Measurements from ENCODE around the gene ABCF2. TPM values are rescaled to one million over a fixed set of nuclear protein-coding genes. Genes with fewer than 3 reads are reported as not detected.

The ABCF2 gene
- total and polyA plus RNA-seq, 2 donors (not counting 1 experiment from before 2014, with no cell fraction given): 16.1 to 30.2 TPM

- Histone ChIP-seq H3K4me3 (ENCODE audit: control extremely low read depth in 1 of 5, extremely low read depth in 1 of 5, insufficient read depth in 1 of 5, low read depth in 2 of 5, low read length in 4 of 5) (no peak overlapping the region), H3K9ac (ENCODE audit: low read length) (no peak overlapping the region), H3K27ac (ENCODE audit: low read length in 2 of 2) (no peak overlapping the region), H3K9me3 (ENCODE audit: control extremely low read depth in 1 of 3, control insufficient read depth in 2 of 3, insufficient read depth in 1 of 3, low read length in 2 of 3) (no peaks in the 10 kb centered on the region), H4K20me1 (ENCODE audit: control insufficient read depth, insufficient read depth, low read length, poor library complexity, severe bottlenecking) (no peaks in the 10 kb centered on the region), H3K4me1 (ENCODE audit: control insufficient read depth in 2 of 2, insufficient read depth in 2 of 2, low read length in 2 of 2) (no peaks in the 10 kb centered on the region), H3K4me2 (replicated peaks; ENCODE audit: low read depth, low read length, poor library complexity, severe bottlenecking) (no peak overlapping the region), H2AFZ (ENCODE audit: insufficient read depth, low read depth, low read length, poor library complexity, severe bottlenecking) (no peak overlapping the region), H3K79me2 (ENCODE audit: control insufficient read depth, insufficient read depth, low read length) (no peaks in the 10 kb centered on the region), H3K36me3 (replicated peaks in 1 of 2; ENCODE audit: control extremely low read depth in 1 of 2, control insufficient read depth in 1 of 2, extremely low read depth in 1 of 2, insufficient read depth in 2 of 2, low read length in 1 of 2) (no peaks in the 10 kb centered on the region), H3K27me3 (replicated peaks in 1 of 4; ENCODE audit: control extremely low read depth in 1 of 4, control insufficient read depth in 3 of 4, insufficient read depth in 4 of 4, low read length in 3 of 4) (peaks cover 0 to 13% (median 2%) of the 10 kb centered on the region in 4 experiments)
- no peaks in the 10 kb centered on the region for H3K4me1 Mint-ChIP-seq
- ATAC-seq (ENCODE audit: low read depth): no peak
- ChIA-PET CTCF (no interaction called here), POLR2A (no interaction called here)
- H3K27ac Mint-ChIP-seq: no peak overlapping the region
- no CpG with 5 or more reads among the region's 4 CpGs for WGBS (ENCODE audit: insufficient coverage)
- no peak overlapping the region for H3K4me3 Mint-ChIP-seq
- TF ChIP-seq EZH2 (IDR thresholded peaks at IDR 0.05; ENCODE audit: borderline replicate concordance, insufficient read depth, low read depth, low read length, poor library complexity, severe bottlenecking) (no peak), CTCF (IDR thresholded peaks at IDR 0.05) (no peak)
- intact Hi-C loops (cut with micrococcal nuclease): no loop called here
- H3K9me3 Mint-ChIP-seq (ENCODE audit: insufficient read depth): no peaks in the 10 kb centered on the region
- H3K27me3 Mint-ChIP-seq: peaks cover 39% of the 10 kb centered on the region
- no peak for DNase-seq
Measured at GRCh38 chr7:151179946-151180345, 47.1 kb downstream of the ABCF2 start.

GRCh38 chr7:151179287-151179860 is 47.6 kb downstream of the ABCF2 start:
- POLR2A ChIA-PET: no interaction called here
- H3K9ac ChIP-seq (ENCODE audit: low read length): no peak overlapping the region
- no peak overlapping the region for H3K27ac ChIP-seq (ENCODE audit: low read length in 2 of 2)
- WGBS (ENCODE audit: insufficient coverage): 81% methylated on average over 7 of the region's 8 CpGs
- H3K9me3 ChIP-seq (ENCODE audit: control extremely low read depth in 1 of 3, control insufficient read depth in 2 of 3, insufficient read depth in 1 of 3, low read length in 2 of 3): peaks cover 0 to 6% (median 0%) of the 10 kb centered on the region in 3 donors
- ATAC-seq (ENCODE audit: low read depth): no peak
- no peak overlapping the region for H3K4me3 Mint-ChIP-seq
- CTCF ChIA-PET: no interaction called here
- DNase-seq: no peak
- H3K4me1 ChIP-seq (ENCODE audit: control insufficient read depth in 2 of 2, insufficient read depth in 2 of 2, low read length in 2 of 2): no peaks in the 10 kb centered on the region
- peaks cover 37% of the 10 kb centered on the region for H3K27me3 Mint-ChIP-seq
- H3K27ac Mint-ChIP-seq: no peak overlapping the region
- H2AFZ ChIP-seq (ENCODE audit: insufficient read depth, low read depth, low read length, poor library complexity, severe bottlenecking): no peak overlapping the region
- H3K4me1 Mint-ChIP-seq: no peaks in the 10 kb centered on the region
- peaks cover 0 to 14% (median 2%) of the 10 kb centered on the region in 4 experiments for H3K27me3 ChIP-seq (replicated peaks in 1 of 4; ENCODE audit: control extremely low read depth in 1 of 4, control insufficient read depth in 3 of 4, insufficient read depth in 4 of 4, low read length in 3 of 4)
- TF ChIP-seq CTCF (IDR thresholded peaks at IDR 0.05) (no peak), EZH2 (IDR thresholded peaks at IDR 0.05; ENCODE audit: borderline replicate concordance, insufficient read depth, low read depth, low read length, poor library complexity, severe bottlenecking) (no peak)
- H3K4me3 ChIP-seq (ENCODE audit: control extremely low read depth in 1 of 5, extremely low read depth in 1 of 5, insufficient read depth in 1 of 5, low read depth in 2 of 5, low read length in 4 of 5): no peak overlapping the region
- H3K36me3 ChIP-seq (replicated peaks in 1 of 2; ENCODE audit: control extremely low read depth in 1 of 2, control insufficient read depth in 1 of 2, extremely low read depth in 1 of 2, insufficient read depth in 2 of 2, low read length in 1 of 2): no peaks in the 10 kb centered on the region
- H3K79me2 ChIP-seq (ENCODE audit: control insufficient read depth, insufficient read depth, low read length): no peaks in the 10 kb centered on the region
- no peaks in the 10 kb centered on the region for H4K20me1 ChIP-seq (ENCODE audit: control insufficient read depth, insufficient read depth, low read length, poor library complexity, severe bottlenecking)
- H3K4me2 ChIP-seq (replicated peaks; ENCODE audit: low read depth, low read length, poor library complexity, severe bottlenecking): no peak overlapping the region
- H3K9me3 Mint-ChIP-seq (ENCODE audit: insufficient read depth): no peaks in the 10 kb centered on the region
- intact Hi-C loops (cut with micrococcal nuclease): no loop called here
